ENCODE measurements around the gene CEP19.

Gene CEP19

GRCh38 chr3:196708467-196708866 is 3.6 kb downstream of the CEP19 start:
- no peak for DNase-seq (ENCODE audit: low read depth)

- DNase-seq (ENCODE audit: low read depth), result no peak
Measured at GRCh38 chr3:196707566-196707965, 4.5 kb downstream of the CEP19 start.

GRCh38 chr3:196706731-196707130 is 5.3 kb downstream of the CEP19 start:
- DNase-seq (ENCODE audit: low read depth), result no peak

- no peak for DNase-seq (ENCODE audit: low read depth)
Measured at GRCh38 chr3:196706327-196706726, 5.7 kb downstream of the CEP19 start.

- no peak for DNase-seq (ENCODE audit: low read depth)
Measured at GRCh38 chr3:196700801-196701200, 11.2 kb downstream of the CEP19 start.

GRCh38 chr3:196699749-196700148 is 12.3 kb downstream of the CEP19 start:
- no peak for DNase-seq (ENCODE audit: low read depth)

- no peak for DNase-seq (ENCODE audit: low read depth)
Measured at GRCh38 chr3:196697270-196697669, 14.8 kb downstream of the CEP19 start.

- no peak for DNase-seq (ENCODE audit: low read depth)
Measured at GRCh38 chr3:196695849-196696226, 16.2 kb downstream of the CEP19 start.

GRCh38 chr3:196694941-196695848 is 16.9 kb downstream of the CEP19 start:
- no peak for DNase-seq (ENCODE audit: low read depth)

GRCh38 chr3:196694202-196694638 is 17.8 kb downstream of the CEP19 start:
- DNase-seq (ENCODE audit: low read depth), result no peak

- no peak for DNase-seq (ENCODE audit: low read depth)
Measured at GRCh38 chr3:196691386-196691785, 20.7 kb downstream of the CEP19 start.

- no peak for DNase-seq (ENCODE audit: low read depth)
Measured at GRCh38 chr3:196689941-196690660, 21.9 kb downstream of the CEP19 start.

- peak; percentile 31 for DNase-seq (ENCODE audit: low read depth)
Measured at GRCh38 chr3:196688349-196688748, 23.7 kb downstream of the CEP19 start.

GRCh38 chr3:196686436-196686835 is 25.6 kb downstream of the CEP19 start:
- DNase-seq (ENCODE audit: low read depth), result no peak

GRCh38 chr3:196684548-196685407 is 27.3 kb downstream of the CEP19 start:
- peak; percentile 18 for DNase-seq (ENCODE audit: low read depth)

- no peak for DNase-seq (ENCODE audit: low read depth)
Measured at GRCh38 chr3:196677931-196678330, 34.1 kb downstream of the CEP19 start.

GRCh38 chr3:196677353-196677752 is 34.7 kb downstream of the CEP19 start:
- DNase-seq (ENCODE audit: low read depth), result no peak

GRCh38 chr3:196673632-196674031 is 38.4 kb downstream of the CEP19 start:
- no peak for DNase-seq (ENCODE audit: low read depth)

GRCh38 chr3:196670339-196670738 is 41.7 kb downstream of the CEP19 start:
- no peak for DNase-seq (ENCODE audit: low read depth)

- no peak for DNase-seq (ENCODE audit: low read depth)
Measured at GRCh38 chr3:196667056-196667825, 44.8 kb downstream of the CEP19 start.

Data from GM04504 (cell line).